Measurements from ENCODE around the gene SDK1.

GRCh38 chr7:4257146-4258111 lies 956.4 kb downstream of the SDK1 start:
- TF ChIP-seq, protein P1, sequence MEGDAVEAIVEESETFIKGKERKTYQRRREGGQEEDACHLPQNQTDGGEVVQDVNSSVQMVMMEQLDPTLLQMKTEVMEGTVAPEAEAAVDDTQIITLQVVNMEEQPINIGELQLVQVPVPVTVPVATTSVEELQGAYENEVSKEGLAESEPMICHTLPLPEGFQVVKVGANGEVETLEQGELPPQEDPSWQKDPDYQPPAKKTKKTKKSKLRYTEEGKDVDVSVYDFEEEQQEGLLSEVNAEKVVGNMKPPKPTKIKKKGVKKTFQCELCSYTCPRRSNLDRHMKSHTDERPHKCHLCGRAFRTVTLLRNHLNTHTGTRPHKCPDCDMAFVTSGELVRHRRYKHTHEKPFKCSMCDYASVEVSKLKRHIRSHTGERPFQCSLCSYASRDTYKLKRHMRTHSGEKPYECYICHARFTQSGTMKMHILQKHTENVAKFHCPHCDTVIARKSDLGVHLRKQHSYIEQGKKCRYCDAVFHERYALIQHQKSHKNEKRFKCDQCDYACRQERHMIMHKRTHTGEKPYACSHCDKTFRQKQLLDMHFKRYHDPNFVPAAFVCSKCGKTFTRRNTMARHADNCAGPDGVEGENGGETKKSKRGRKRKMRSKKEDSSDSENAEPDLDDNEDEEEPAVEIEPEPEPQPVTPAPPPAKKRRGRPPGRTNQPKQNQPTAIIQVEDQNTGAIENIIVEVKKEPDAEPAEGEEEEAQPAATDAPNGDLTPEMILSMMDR (IDR thresholded peaks at IDR 0.05; ENCODE audit: low read depth, low read length, missing input control): no peak
- TF ChIP-seq JUND (IDR thresholded peaks at IDR 0.05): no peak

Data from liver (tissue), 3 donors.